Posterior cingulate gyrus (tissue), 11 donors: ENCODE results near the gene PCCA.

ENCODE experiments used
- DNase-seq, 10 donors: peaks; one replicate each; pipeline versions ENCODE4 v3.0.0 to v3.0.0-alpha.2; 2020 to 2021; ENCODE audit warnings: mixed read lengths in 3 of 10
- intact Hi-C: fragments of 100-400 bp; cut with DNase I; formaldehyde crosslinking; loops from one replicate; pipeline ENCODE4 v1.15.1; 2023

The PCCA gene

DNA sequence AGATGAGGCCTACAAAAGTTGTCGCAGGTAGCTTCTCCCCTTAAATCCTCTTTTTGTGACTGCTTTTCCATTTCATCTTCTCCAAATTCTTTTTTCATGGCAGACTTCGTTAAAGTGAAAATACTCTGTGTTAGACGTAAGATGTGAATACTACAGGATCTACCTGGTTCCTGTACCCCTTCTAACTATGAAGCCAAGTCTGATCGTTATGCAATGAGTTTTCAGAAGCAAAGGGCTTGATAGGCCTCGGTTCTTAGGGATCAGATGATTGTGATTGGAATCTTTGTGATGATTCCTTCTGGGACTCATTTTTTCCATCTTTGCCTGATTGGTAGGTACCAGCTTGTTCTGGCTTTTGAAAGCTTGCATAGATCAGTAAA is 86.9 kb downstream of the PCCA start:
- intact Hi-C loops: no loop called here
- no peak for DNase-seq

DNA sequence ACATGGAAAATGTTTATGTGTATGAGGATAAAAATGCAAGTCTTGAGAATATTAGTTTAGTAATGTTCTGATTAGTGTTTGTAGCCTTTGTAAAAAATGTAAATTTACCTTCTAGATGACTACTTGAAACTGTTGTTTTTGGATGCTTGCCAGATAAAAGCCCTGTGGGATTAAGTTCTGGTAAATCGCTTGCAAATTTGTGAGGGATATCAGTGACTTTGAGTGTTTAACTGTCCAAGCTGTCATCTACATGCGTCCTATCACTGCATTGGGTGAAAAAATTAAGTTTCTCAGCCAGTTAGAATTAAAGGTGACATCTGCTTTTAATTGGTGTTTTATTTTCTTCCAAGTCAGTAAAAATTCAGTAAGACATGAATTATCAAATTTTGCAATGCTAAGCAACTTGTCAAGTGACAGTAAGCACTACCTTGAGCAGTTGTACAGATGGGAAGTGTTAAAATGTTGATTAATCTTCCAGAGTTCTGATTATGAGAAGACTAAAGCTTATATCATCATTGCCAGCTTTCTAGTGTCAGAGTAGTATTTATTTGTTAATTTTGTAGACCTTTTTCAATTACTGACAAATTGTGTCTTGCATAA is 88.0 kb downstream of the PCCA start:
- DNase-seq: no peak
- intact Hi-C loops: no loop called here

DNA sequence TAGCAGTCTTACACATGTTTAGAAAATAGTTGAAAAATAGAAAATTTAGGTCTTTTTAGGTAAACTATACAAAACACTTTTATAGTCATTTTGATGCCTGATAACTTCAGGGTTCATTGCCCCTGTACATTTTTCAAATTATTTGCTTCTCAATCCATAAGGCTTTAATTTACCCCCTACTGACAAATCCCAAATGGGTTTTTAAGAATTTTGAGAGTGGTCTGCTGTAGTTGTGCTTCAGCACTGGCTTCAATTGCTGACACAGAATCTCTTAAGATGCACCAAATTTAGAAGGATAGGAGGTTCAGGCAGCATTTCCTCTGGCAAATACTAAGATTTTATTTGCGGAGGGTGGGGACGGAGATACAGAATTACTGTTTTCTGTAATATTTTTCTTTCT is 89.4 kb downstream of the PCCA start:
- DNase-seq: no peak
- intact Hi-C loops: no loop called here

DNA sequence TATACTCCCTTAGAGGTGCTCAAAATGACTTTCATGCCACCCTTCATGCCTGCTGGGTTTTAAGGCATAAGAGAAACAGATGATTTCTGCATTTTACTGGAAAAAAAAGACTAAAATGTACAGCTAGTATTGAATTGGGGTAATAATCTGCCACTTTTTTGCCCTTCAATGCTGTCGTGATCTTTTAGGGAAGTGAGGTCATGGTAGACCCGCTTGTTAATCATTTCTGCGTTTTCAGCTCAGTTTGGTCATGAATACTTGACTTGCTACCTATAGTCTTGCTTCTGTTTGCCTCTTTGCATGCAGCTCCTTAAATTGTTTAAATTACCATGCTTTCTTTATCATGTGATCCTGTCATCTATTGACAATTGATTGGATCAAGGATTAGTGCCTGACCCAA is 90.4 kb downstream of the PCCA start:
- no peak for DNase-seq
- intact Hi-C loops: no loop called here

DNA sequence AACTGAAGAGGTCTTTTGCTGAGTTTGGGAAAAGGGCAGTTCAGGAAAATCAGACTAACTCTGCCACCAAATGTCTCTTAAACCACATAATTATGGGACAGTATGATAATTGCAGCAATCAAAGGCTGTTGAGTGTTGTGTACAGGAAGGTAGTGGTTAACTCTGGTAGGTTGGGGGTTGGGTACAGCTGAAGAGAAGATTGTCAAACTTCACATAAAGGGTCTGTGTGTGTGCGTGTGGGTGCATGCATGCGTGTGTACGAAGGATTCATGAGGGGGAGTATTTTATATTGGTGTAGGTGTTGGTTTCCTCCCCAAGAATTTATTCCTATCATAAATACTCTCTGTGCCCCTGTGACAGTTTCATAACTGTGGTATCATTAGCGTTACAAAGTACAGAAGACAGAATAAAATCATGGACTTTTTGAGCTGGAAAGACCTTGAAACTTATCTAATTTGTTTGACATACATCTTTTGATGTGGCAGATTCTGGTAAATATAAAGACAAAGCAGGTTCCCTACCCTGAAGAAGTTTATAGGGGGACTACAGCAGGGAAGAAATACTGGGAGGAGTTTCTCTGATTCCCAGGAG is 94.1 kb downstream of the PCCA start:
- intact Hi-C loops: no loop called here
- no peak for DNase-seq

DNA sequence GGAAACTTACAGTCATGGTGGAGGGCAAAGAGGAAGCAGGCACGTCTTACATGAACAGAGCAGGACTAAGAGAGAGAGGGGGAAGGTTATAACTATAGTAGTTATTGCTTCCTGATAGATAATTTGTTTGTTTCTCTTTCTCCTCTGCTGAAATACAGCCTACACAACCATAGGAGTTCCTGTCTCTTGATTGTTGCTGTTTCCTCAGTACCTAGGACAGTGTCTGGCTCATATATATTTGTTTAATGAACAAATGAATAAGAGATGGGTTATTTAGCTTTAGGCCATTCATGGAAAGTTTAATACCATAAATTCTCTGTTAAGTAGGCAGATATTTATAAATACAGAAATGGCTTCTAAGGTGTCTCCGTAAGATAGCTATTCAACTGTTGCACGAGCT is 95.2 kb downstream of the PCCA start:
- intact Hi-C loops: no loop called here
- no peak for DNase-seq

DNA sequence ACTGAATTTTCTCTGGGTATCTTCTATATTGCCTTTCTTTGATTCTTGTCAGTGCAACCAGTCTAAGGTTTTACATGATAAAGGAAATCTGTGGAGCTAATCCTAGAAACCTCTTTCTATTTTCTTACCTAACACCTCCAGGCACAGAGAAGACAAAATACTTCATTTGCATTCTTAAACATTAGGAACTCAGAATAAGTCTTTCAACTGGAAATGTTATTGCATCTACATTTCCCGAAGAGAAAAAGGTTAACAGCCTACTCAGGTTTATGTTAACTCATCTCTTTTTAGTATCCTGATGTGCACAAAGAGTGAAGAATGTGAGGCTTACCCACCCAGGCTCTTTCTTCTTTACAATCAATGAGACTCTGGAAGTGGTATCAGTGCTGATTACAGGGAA is 106.7 kb downstream of the PCCA start:
- no peak for DNase-seq
- intact Hi-C loops: no loop called here

DNA sequence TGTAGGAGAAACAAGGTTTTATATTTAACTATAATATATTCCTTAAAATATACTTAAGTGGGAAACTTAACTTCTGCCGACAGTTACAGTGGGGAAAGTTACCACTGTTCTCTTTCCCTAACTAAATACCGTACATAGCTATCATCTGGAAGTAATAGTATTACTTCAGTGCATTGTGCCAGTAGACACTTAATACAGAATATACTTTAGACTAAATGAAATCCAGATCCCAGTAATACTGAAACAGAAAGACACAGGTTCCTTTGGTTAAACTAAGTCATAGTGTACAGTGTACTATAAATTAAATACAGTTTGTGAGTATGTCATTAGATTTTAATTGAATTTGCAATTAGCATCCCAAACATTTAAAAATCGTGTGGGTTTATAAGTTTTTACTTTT is 107.5 kb downstream of the PCCA start:
- intact Hi-C loops: no loop called here
- no peak for DNase-seq

DNA sequence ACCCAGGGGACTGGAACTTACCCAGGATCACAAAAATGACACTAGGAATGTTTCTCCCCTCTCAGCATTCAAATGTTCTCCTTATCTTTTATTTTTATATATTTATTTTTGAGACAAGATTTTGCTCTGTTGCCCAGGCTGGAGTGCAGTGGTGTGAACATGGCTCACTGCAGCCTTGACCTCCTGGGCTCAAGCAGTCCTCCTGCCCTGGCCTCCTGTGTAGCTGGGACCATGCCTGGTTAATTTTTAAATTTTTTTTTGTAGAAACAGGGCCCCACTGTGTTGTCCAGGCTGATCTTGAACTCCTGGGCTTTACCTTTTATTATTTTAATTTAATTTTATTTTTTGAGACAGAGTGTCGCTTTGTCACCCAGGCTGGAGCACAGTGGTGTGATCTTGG is 108.2 kb downstream of the PCCA start:
- intact Hi-C loops: no loop called here
- no peak for DNase-seq

DNA sequence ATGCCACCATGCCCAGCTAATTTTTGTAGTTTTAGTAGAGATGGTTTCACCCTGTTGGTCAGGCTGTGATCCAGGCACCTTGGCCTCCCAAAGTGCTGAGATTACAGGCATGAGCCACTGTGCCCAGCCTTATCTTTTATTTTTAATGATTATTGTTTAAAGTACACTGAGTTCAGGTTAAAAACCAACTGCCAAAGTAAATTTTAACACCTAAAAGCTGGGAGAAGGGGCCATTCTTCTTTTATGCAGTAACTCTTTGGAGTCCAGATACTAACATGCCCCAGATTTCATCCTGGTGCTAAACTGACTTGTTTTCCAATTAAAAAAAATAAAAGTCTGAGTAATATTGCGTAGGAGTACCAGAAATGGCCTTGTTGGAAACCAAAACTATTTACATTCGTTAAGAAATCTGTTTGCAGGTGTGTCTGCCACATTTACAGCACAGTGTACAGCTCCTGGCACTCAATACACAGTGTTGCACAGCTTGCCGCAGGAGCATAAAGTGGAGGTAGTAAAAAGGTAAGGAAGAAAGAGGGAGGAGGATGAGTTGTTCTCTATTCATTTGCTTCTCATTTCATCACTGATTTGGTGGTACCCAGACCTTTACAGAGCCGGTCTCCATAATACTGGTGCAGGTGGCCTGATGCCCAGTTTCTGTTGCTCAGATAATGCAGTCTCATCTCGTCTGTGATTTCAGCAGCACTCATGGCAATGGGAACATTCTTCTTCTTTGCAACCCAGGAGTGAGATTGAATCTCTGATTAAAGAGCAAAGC is 108.9 kb downstream of the PCCA start:
- DNase-seq: no peak
- intact Hi-C loops: no loop called here

DNA sequence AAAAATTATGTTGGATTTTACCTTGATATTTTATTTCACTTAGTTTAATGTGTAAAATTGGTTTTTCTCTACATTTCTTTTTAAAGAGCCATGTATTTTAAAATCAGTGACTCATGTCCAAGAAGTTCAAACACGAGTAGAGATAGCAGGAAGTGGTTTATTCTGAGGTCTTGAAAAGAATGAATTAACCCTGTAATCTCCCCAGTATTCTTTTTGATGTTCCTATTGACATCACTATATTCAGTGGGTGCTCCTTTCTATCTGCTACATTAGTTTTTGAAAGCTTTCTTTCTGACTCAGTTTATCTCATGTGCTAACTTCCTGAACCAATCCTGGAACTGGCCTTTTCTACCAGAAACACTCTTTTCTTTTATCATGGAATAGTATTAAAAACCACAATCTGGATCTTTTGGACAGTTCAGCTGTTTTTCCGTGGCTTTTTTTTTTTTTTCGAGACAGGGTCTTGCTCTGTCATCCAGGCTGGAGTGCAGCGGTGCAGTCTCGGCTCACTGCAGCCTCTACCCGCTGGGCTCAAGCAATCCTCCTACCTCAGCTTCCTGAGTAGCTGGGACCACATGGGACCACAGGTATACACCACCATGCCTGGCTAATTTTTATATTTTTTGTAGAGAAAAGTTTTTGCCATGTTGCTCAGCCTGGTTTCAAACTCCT is 114.9 kb downstream of the PCCA start:
- intact Hi-C loops: no loop called here
- no peak for DNase-seq

DNA sequence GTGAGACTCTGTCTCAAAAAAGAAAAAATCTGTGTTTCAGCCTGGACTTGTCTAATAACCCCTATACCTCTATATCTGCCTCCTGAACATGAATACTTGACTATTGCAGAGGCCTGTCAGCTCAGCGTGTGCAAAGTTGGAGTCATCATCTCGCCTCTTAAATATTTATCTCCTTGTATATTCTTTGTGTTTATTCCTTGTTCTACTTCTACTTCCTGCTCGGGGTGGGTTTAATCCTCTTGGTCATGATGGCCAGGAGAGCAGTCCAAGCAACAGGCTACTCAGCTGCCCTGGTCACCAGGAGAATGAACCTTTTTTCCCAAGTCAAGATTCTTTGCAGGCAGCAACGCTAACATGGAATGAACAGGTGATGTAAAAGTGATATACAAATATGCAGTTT is 119.1 kb downstream of the PCCA start:
- intact Hi-C loops: no loop called here
- no peak for DNase-seq

DNA sequence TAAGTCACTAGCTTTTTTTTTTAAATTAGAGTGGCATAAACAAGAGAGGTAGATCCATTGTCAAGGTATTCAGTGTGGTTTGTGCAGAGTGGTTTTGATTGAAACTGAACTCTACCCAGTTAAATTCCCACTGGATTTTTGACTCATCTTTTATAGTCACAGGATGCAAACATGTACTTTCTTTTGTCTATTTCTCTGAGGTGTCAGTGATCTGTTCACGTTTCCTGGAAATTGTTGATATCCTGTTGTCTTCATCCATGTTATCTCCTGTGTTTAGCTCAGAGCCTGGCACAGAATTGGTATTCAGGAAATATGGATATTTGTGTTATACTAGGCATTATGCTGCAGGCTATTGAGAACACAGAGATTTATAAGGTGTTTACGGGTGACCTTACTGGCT is 119.7 kb downstream of the PCCA start:
- intact Hi-C loops: no loop called here
- no peak for DNase-seq

DNA sequence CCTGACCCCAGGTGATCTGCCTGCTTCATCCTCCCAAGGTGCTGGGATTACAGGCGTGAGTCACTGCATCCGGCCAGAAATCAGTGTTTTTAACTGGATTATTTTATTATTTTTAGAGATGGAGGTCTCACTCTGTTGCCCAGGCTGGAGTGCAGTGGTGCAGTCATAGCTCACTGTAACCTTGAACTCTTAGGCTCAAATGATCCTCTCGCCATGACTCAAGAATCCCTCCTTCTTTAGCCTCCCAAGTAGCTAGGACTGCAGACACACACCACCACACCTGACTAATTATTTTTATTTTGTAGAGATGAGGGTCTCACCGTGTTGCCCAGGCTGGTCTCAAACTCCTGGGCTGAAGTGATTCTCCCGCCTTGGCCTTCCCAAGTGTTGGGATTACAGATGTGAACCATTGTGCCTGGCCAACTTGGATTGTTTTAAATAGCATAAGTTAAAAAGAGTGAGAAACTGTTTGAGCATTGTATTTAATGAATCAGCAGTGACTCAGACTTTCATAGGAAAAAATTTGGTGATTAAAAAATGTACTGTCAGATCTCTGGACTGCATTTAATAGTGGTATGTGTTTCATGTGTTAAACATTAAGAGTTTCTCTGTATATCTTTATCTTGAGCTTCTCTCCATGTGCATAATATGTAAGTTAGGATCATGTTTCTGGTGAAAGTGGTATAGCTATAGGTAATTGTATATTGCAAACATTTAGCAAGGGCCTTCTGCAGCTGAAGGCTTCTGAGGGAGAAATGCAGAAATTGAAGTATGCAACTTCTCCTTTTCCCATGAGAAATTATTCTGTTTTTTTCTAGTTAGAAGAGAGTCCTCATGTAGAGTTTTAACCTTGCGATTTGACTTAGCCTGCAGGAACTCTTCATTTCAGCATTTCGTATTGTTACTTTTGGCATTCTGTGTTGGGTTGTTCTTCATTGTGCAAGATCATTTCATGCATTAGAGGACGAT is 121.2 kb downstream of the PCCA start:
- intact Hi-C loops: no loop called here

DNA sequence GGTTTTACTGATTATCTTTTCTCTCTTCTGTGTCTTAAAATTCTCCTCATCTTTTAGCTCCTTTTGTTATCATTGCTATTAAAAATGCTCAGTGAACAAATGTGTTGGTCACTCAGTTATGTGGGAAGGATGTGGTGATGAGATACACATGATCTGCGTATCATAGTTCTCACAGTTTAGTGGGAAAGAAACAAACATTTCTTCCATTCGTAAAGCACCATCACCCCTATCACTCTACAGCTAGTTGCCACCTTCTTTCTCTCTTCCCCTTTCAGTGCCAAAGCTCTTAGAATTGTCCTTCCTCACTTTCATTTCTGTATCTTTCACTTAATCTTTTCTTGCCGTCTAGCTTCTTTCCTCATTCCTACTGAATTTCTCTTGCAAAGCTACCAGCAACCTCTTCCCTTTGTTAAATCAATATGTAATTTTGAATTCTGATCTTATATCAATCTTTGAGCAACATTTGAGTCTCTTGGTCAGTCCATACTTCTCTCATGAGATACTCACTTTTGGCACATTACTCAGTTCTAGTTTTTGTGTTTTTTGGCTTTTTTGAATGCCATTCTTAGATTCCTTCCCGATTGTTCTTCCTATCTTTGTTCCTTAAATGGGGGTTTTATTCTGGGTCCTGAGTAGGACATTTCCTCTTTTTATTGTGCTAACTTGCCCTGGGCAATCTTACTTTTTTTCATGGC is 122.3 kb downstream of the PCCA start:
- intact Hi-C loops: no loop called here
- DNase-seq: no peak

More for the DNA sequence above, 121.2 kb downstream of the PCCA start:
- no peak for DNase-seq

DNA sequence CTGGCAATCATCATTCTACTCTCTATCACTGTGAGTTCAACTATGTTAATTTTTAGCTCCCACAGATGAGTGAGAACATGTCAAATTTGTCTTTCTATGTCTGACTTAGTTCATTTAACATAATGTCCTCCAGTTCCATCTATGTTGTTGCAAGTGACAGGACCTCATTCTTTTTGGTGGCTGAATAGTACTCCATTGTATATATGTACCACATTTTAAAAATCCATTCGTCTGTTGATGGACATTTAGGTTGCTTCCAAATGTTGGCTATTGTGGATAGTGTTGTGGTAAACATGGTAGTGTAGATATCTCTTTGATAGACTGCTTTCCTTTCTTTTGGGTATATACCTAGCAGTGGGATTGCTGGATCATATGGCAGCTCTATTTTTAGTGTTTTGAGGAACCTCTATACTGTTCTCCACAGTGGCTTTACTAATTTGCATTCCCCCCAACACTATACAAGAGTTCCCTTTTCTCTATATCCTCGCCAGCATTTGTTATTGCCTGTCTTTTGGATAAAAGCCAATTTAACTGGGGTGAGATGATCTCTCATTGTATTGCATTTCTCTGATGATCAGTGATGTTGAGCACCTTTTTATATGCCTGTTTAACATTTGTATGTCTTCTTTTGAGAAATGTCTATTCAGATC is 124.1 kb downstream of the PCCA start:
- no peak for DNase-seq
- intact Hi-C loops: no loop called here

DNA sequence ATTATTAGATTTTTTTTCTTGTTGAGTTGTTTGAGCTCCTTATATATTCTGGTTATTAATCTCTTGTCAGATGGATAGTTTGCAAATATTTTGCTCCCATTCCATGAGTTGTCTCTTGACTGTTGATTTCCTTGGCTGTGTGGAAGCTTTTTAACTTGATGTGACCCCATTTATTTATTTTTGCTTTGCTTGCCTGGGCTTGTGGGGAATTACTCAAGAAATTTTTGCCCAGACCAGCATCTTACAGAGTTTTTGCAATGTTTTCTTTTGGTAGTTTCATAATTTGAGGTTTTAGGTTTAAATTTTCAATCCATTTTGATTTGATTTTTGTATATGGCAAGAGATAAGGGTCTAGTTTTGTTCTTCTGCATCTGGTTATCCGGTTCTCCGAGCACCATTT is 124.7 kb downstream of the PCCA start:
- no peak for DNase-seq
- intact Hi-C loops: no loop called here

DNA sequence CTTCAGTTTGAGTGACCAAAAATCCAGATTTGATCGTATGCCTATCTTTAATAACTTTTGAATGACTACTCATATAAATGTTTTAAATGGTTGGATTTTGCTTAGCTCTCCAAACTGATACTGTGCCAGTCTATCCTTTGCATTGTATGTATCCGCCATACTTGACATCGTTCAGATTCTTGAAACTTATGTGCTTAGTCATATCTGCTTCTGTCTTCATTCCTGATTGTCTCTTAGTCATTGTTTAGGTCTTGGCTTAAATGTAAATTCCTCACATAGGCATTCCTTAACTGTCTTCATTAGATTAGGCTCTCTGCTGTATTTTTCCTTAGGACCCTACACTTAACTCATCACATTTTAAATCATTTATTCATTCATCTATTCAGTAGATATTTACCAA is 126.0 kb downstream of the PCCA start:
- intact Hi-C loops: no loop called here
- no peak for DNase-seq

DNA sequence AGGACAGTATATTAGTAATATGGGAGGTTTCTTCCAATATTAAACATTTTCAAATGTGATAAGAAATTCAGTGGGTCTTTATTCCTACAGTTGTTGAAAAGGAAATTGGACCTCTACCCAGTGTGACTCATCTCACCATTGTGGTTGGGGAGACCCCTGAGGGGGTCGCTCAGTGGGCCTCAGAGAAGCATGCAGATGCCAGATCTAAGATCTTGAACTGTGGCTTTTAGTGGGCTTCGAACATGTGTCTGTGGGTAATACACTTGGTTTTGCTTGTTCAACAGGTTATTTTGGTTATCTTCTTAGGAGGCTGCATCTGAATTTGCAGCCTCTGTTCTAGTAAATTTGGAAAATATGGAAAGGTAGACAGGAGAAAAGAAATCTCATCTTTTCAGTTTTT is 132.3 kb downstream of the PCCA start:
- no peak for DNase-seq
- intact Hi-C loops: loop anchor here (10.0 kb wide), 1 partner anchor 66 kb away; no protein-coding TSS in a partner anchor
